Activated CD4-positive, alpha-beta memory T cell treated with anti-CD3 and anti-CD28 coated beads, Interleukin-2, amount 10 ng/mL, durations not matched to agents 7 days and 5 days (primary cell): Measurements from ENCODE around the gene CCNF. TPM values are rescaled to one million over a fixed set of nuclear protein-coding genes. Genes with fewer than 3 reads are reported as not detected.

ENCODE experiments used
- CTCF ChIA-PET: fragments of 350-600 bp; sonication (Branson Sonifier 250); formaldehyde crosslinking; loops from one replicate; lab custom pipeline; 2021; ENCODE audit warnings: antibody characterized with exemption, inconsistent platforms; lab: Charles Lee
- POLR2A ChIA-PET: fragments of 350-600 bp; sonication (Branson Sonifier 250); formaldehyde crosslinking; loops from one replicate; lab custom pipeline; 2021; ENCODE audit warnings: antibody characterized with exemption; lab: Charles Lee
- DNase-seq: peaks from one replicate; pipeline ENCODE4 v3.0.0-alpha.2; 2020
- H3K27ac Mint-ChIP-seq: one replicate; pipeline ENCODE4 v1.8.0; 2021; ENCODE audit warnings: mild to moderate bottlenecking, mixed read lengths
- H3K27me3 Mint-ChIP-seq: one replicate; pipeline ENCODE4 v1.8.0; 2021; ENCODE audit warnings: mixed read lengths
- H3K36me3 Mint-ChIP-seq: one replicate; pipeline ENCODE4 v1.8.0; 2021; ENCODE audit warnings: low read depth, mixed read lengths
- H3K4me1 Mint-ChIP-seq: one replicate; pipeline ENCODE4 v1.8.0; 2021; ENCODE audit warnings: mixed read lengths
- H3K4me3 Mint-ChIP-seq: one replicate; pipeline ENCODE4 v1.8.0; 2021; ENCODE audit warnings: mild to moderate bottlenecking, mixed read lengths
- H3K9me3 Mint-ChIP-seq: one replicate; pipeline ENCODE4 v1.8.0; 2021; ENCODE audit warnings: mixed read lengths
- total RNA-seq, 2 experiments: library from RNA; stranded (reverse); gene quantifications; one replicate each; pipeline ENCODE4 v1.2.3, GENCODE V29; 2021

Gene CCNF
- total RNA-seq, 2 experiments from 2014 or later: 74.5 to 75.8 TPM

DNA sequence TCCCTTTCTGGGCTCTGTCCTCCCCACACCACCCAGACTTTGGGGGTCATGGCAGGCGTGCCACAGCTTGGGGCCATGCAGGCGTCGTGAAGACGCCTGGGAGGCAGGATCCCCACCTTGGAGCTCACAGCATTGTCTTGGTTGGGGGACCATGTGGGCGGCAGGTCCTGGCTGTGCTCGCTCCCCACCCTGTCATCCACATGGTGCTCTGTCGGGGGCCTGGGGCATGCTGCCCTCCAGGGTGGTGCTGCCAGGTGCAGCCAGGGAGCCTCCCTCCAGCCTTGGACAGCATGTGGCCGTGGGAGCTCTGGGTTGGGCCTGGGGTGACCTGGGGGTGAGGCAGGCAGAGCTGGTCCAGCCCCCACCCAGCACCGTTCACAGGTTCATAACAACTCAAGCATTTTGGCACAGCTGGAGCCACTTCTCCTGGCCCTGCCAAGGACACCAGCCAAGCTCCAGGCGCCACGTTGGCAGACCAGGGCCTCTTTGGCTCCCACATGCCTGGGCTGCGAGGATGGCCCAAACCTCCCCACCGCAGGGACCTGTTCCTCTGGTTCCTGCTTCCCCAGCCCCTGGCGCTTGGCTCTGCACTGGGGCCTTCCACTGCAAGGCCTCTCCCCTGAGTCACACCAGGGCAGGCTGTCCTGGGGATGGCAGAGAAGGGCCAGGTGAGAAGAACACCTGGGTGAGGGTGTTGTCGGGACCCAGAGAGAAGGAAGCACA is 69.4 kb downstream of the CCNF start:
- no peak for DNase-seq
- Mint-ChIP-seq H3K36me3 (peaks cover 2% of the 10 kb centered on the region), H3K9me3 (no peaks in the 10 kb centered on the region), H3K27me3 (no peaks in the 10 kb centered on the region), H3K4me3 (no peak overlapping the region), H3K27ac (no peak overlapping the region), H3K4me1 (no peaks in the 10 kb centered on the region)
- ChIA-PET CTCF (no interaction called here), POLR2A (no interaction called here)

DNA sequence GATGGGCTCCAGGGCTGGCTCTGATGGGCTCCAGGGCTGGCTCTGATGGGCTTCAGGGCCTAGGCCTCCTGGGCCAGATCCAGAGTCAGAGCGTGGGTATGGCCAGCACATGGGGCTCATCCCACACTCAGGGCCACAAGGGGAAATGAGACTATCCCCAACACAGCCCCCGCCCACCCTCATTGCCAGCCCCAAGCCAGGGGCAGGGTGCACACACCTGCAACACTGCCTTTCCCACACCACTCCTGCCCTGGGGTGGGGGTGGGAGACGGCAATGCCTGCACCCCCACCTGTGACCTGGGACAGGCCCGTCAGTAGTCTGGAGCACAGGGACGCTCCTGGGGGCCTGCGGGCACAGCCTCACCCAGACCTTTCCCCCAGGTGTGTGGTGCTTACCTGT is 70.2 kb downstream of the CCNF start:
- no peaks in the 10 kb centered on the region for H3K4me1 Mint-ChIP-seq
- no peak overlapping the region for H3K27ac Mint-ChIP-seq
- no peaks in the 10 kb centered on the region for H3K9me3 Mint-ChIP-seq
- CTCF ChIA-PET: interaction anchor here (2.5 kb wide), 1 partner anchor 69 kb away, joined by 11 read pairs; the partner anchor contains the start of gene CCNF
- DNase-seq: no peak
- H3K27me3 Mint-ChIP-seq: no peaks in the 10 kb centered on the region
- peaks cover 2% of the 10 kb centered on the region for H3K36me3 Mint-ChIP-seq
- no peak overlapping the region for H3K4me3 Mint-ChIP-seq
- POLR2A ChIA-PET: no interaction called here

DNA sequence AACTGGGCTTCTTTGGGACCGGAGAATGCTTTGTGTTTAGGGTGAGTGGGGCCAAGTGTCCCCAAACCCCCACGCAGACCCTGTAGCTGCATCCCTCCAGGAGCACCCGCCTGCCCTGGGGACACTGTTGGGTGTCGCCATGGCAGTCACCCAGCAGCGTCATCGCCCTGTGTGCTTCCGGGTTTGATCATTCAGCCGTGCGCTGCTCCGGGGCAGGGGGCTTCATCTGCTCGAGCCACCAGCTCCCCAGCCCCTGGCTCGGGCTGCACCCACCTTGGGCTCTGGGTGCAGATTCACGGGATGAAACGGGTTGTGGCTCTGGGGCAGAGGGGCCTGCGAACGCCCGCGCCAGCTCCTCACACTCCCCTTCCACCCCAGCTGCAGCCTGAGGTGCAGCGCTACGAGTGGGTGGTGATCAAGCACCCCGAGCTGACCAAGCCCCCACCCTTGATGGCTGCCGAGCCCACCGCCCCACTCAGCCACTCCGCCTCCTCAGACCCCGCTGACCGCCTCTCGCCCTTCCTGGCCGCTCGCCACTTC is 70.7 kb downstream of the CCNF start:
- H3K4me1 Mint-ChIP-seq: no peaks in the 10 kb centered on the region
- H3K4me3 Mint-ChIP-seq: no peak overlapping the region
- no peaks in the 10 kb centered on the region for H3K9me3 Mint-ChIP-seq
- ChIA-PET CTCF (interaction anchor here (0.6 to 2.5 kb wide), 3 partner anchors 12 to 359 kb away, joined by 3 to 11 read pairs (median 3); partner anchors contain the start of gene CCNF), POLR2A (no interaction called here)
- H3K27ac Mint-ChIP-seq: no peak overlapping the region
- H3K27me3 Mint-ChIP-seq: no peaks in the 10 kb centered on the region
- no peak for DNase-seq
- H3K36me3 Mint-ChIP-seq: peaks cover 2% of the 10 kb centered on the region

DNA sequence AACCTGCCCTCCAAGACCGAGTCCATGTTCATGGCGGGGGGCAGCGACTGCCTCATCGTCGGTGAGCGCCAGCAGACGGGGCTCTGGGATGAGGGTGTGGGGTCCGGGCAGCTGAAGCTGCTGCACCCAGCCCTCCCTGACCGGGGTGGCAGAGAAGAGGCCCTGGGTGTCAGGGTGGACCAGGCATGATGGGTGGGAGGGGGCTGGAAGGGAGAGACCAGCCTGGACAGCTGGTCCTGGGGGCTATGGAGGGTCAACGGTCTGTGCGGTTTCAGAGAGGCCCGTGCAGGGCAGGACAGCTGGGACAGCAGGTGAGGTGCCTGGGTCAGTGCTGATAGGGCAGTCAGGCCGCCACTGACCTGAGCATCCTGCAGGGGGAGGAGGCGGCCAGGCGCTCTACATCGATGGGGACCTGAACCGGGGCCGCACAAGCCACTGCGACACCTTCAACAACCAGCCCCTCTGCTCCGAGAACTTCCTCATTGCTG is 71.2 kb downstream of the CCNF start:
- ChIA-PET POLR2A (interaction anchor here (1.3 to 1.9 kb wide), 4 partner anchors 13 to 70 kb away, joined by 3 to 8 read pairs (median 6); partner anchors contain the start of genes AMDHD2 and TEDC2), CTCF (interaction anchor here (0.6 to 2.5 kb wide), 11 partner anchors 9 to 360 kb away, joined by 3 to 12 read pairs (median 4); partner anchors contain the start of genes CCNF, ECI1, TBC1D24 and TEDC2)
- Mint-ChIP-seq H3K36me3 (peaks cover 2% of the 10 kb centered on the region), H3K9me3 (no peaks in the 10 kb centered on the region), H3K4me1 (no peaks in the 10 kb centered on the region), H3K4me3 (no peak overlapping the region), H3K27me3 (no peaks in the 10 kb centered on the region), H3K27ac (no peak overlapping the region)
- no peak for DNase-seq

DNA sequence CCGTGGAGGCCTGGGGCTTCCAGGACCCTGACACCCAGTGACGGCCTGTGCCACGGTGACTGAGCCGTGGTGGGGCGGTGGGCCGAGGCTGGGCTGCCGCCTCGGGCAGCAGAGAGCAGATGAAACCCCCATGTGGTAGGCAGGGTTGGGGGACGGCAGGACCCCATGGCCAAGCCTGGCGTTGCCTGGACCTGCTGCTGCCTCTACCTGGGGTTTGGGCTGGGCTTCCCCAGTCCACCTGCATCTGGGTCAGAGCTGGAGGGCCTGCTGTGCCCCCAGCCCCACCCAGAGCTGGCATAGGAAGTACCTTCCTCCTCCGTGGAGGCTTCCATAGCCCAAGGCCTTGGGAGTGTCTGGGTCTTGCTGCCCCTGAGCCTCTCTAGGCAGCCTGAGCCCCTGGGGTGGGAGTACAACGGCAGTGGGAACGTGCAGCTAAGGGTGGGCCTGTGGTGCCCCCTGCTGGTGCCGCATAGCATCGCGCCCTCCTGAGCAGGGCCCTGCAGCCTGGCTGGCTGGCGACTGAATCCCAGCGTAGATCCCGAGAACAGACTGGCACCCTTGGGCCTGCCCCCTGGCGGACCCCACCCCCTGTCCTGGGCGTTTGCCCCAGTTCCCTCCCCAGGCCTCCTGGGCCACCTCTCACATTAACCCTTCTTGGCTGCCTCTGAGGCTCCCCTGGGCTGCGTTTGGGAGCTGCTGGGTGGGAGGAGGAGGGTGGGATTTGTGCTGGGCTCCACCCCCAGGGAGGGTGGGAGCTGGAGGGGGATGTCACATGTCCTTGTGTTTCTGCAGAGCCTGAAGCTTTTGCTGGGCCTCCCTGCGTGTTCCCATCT is 71.9 kb downstream of the CCNF start:
- CTCF ChIA-PET: interaction anchor here (0.6 to 2.5 kb wide), 15 partner anchors 9 to 478 kb away, joined by 3 to 12 read pairs (median 3); partner anchors contain the start of genes AMDHD2, CCNF, ECI1 and MLST8
- Mint-ChIP-seq H3K4me3 (no peak overlapping the region), H3K36me3 (peaks cover 2% of the 10 kb centered on the region), H3K27me3 (no peaks in the 10 kb centered on the region), H3K4me1 (no peaks in the 10 kb centered on the region), H3K9me3 (no peaks in the 10 kb centered on the region), H3K27ac (no peak overlapping the region)
- peak; percentile 82 for DNase-seq
- POLR2A ChIA-PET: interaction anchor here (0.8 to 1.9 kb wide), 5 partner anchors 12 to 71 kb away, joined by 3 to 8 read pairs (median 5); partner anchors contain the start of genes AMDHD2 and TEDC2

DNA sequence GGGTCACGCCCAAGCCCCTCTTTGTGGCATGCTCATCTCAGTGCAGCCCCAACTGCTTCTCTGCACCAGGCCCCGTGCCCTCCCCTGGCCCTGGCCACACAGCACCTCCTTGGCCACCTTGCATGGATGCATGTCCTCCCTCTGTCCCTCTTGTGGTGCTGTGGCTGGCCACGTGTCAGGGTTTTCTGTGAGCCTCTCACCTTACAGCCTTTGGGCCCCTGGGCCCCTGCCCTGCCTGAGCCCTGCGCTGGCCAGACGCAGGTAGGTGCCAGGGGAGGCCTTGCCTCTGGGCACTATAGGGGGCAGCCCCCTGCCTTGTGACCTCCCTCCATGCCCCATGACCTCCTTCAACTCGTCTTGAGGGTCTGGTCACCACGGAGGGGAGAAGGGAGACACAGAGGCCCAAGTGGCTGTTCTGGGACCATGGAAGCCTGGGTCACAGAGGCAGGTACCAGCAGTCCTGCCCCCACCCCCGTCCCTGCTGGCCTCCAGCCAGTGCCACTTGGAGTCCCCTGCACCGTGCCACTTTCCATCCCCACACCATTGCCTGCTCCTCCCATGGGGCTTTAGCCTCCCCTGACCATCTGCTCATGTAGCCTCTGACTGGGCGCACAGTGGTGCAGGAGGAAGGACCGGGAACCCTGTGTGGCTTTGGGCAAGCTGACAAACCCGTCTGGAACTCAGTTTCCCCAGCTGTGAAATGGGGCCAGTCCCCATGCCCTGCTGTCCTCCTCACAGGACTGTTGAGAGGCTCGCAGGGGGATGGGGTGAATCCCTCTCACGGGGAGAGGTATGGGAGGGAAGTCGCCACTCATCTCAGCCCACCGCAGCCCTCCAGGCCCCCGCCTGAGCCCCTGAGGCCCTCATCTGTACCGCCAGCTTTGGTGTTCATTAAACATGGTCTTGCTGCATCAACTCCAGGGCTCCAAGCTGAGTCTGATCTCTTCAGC is 73.0 kb downstream of the CCNF start:
- H3K4me3 Mint-ChIP-seq: no peak overlapping the region
- DNase-seq: no peak
- H3K27me3 Mint-ChIP-seq: no peaks in the 10 kb centered on the region
- no peaks in the 10 kb centered on the region for H3K9me3 Mint-ChIP-seq
- H3K36me3 Mint-ChIP-seq: peaks cover 2% of the 10 kb centered on the region
- CTCF ChIA-PET: interaction anchor here (0.7 to 2.5 kb wide), 12 partner anchors 8 to 308 kb away, joined by 3 to 12 read pairs (median 4); partner anchors contain the start of genes AMDHD2, CCNF, MLST8 and TBC1D24
- POLR2A ChIA-PET: interaction anchor here (0.8 to 1.9 kb wide), 5 partner anchors 11 to 72 kb away, joined by 3 to 8 read pairs (median 5); partner anchors contain the start of genes AMDHD2 and TEDC2
- no peaks in the 10 kb centered on the region for H3K4me1 Mint-ChIP-seq
- no peak overlapping the region for H3K27ac Mint-ChIP-seq

DNA sequence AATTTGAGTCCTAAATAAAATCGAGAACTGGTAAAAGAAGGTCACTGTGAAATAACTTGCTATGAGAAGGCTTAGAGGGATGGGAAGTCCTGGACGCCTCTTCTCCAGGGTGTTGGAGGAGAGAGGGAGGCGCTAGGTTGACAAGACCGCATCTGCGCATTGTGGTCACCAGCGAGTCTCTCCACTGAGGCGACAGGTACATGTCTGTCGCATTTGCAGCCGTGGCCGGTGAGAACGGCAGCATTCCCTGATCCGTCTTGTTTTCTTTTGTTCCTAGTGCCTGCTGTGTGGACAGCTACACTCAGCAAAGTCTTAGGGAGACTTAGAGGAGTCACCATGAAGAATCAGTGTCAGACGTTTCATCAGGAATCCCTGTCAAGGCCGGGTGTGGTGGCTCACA is 76.4 kb downstream of the CCNF start:
- ChIA-PET POLR2A (no interaction called here), CTCF (no interaction called here)

DNA sequence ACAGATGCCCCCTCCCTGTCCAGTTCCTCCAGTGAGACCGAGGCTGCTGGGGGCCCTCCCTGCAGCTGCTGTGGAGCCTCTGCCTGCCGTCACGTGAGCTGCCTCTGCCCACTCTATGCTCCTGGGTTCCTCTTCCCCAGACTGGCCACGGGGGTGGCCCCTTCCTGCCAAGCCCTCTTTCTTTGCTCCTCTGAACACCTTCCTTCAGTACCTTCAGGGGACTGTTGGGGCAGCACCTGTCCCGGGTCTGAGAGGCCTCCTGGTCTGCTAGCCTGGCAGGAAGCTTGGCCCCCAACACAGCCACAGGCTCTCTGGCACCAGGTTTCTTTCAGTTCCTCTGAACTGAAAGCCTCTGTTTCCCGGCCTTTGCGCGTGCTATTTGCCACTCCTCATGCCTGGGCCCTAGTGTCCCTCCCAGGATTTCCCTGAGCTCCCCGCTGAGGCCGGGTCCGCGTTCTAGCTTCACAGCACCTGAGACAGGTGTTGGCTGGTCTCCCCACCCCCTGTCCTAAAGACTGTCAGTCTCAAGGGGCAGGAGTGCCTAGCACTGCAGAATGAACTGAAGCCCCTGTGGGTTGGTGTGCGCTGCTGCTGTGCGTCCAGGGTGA is 77.9 kb downstream of the CCNF start:
- H3K27ac Mint-ChIP-seq: no peak overlapping the region
- peaks cover 2% of the 10 kb centered on the region for H3K4me1 Mint-ChIP-seq
- no peak overlapping the region for H3K4me3 Mint-ChIP-seq
- no peak for DNase-seq
- no peaks in the 10 kb centered on the region for H3K27me3 Mint-ChIP-seq
- H3K36me3 Mint-ChIP-seq: no peaks in the 10 kb centered on the region
- ChIA-PET POLR2A (interaction anchor here (1.0 kb wide), 1 partner anchor 24 kb away, joined by 3 read pairs; the partner anchor contains the start of gene CEMP1), CTCF (no interaction called here)
- H3K9me3 Mint-ChIP-seq: no peaks in the 10 kb centered on the region

More for the DNA sequence above, 76.4 kb downstream of the CCNF start:
- Mint-ChIP-seq H3K4me1 (no peaks in the 10 kb centered on the region), H3K9me3 (no peaks in the 10 kb centered on the region), H3K27me3 (no peaks in the 10 kb centered on the region), H3K36me3 (no peaks in the 10 kb centered on the region), H3K27ac (no peak overlapping the region), H3K4me3 (no peak overlapping the region)
- DNase-seq: no peak

DNA sequence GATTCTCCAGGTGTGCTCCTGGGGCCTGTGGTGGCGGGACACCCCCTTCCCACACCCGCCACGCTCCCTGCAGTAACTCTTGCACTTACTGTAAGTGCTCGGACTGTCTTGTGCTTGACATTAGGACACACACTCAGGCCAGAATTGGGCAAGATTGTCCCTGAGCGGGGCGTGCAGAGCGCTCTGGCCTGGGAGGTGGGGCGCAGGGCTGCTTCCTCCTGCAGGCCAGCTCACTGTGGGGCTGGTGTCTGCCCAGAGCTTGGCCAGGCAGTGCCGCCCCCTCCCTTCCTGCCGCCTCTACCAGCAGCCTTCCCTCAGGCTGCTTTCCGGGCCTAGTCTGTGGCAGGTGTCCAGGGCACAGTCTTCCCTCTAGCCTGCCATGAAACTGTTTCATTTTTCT is 78.4 kb downstream of the CCNF start:
- Mint-ChIP-seq H3K4me3 (no peak overlapping the region), H3K36me3 (no peaks in the 10 kb centered on the region), H3K27me3 (no peaks in the 10 kb centered on the region), H3K27ac (no peak overlapping the region), H3K4me1 (peaks cover 6% of the 10 kb centered on the region), H3K9me3 (no peaks in the 10 kb centered on the region)
- ChIA-PET POLR2A (interaction anchor here (1.0 kb wide), 1 partner anchor 23 kb away, joined by 3 read pairs; the partner anchor contains the start of gene CEMP1), CTCF (no interaction called here)
- no peak for DNase-seq
